Measurements from ENCODE around the gene PIEZO1.

PIEZO1 gene

DNA sequence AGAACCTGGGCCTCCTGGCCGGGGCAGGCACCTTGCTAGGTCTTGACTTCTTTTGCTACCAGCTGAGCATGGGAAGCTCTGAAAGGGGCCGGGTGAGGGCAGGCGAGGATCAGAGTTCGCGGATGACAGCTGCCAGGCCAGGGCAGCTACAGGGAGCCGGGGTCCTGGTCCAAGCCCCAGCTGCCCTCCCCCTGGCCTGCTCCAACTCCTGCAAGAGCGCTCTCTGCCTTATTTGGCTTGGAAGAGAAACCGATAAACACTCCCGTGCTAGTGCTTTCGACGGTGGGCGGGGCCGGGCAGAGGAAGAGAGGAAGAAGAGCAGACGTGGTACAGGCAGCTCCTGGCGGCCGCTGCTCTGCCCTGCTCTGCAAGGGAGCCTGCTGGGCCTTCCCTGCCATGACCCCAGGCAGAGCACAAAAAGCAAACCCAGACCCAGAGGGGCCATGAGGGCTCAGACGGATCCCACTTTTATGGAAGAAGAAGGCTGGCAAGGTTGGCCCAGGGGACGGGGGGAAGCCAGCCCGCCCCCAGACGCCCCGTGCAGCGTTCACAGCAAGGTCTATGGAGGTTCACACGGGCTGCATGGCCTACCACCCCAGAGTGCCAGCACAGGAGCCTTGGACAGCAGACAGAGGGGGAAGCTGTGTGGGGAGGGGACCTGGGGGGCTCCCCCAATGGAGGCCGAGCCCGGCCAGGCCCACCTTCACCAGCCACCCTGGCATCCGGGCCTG lies 25.6 kb downstream of the PIEZO1 start:
- in situ Hi-C loops (cut with MboI; ENCODE audit: low pct_unique_long_range_greater_than_20kb, low sequenced_read_pairs) = no loop called here
- peak; percentile 29 for DNase-seq

DNA sequence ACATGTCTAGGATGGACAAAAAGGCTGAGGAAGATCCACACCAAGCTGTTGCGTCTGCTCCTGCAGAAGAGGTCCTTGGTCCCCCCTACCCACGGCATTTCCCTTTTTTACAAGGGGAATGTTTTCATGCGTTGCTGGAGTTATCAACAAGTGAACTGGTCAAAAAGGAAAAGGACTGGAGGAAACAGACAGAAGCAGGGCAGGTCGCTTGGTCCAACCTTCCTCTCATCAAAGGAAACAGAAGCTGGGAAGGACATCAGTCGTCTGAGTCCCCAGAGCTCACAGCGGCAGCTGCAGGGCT lies 26.1 kb downstream of the PIEZO1 start:
- DNase-seq = no peak
- in situ Hi-C loops (cut with MboI; ENCODE audit: low pct_unique_long_range_greater_than_20kb, low sequenced_read_pairs) = no loop called here

GRCh38 chr16:88758227-88758943 lies 26.6 kb downstream of the PIEZO1 start:
- no peak for DNase-seq
- in situ Hi-C loops (cut with MboI; ENCODE audit: low pct_unique_long_range_greater_than_20kb, low sequenced_read_pairs) = no loop called here

GRCh38 chr16:88755745-88756443 lies 29.1 kb downstream of the PIEZO1 start:
- DNase-seq = no peak
- in situ Hi-C loops (cut with MboI; ENCODE audit: low pct_unique_long_range_greater_than_20kb, low sequenced_read_pairs) = no loop called here

- in situ Hi-C loops (cut with MboI; ENCODE audit: low pct_unique_long_range_greater_than_20kb, low sequenced_read_pairs) = no loop called here
- no peak for DNase-seq
Measured at GRCh38 chr16:88754912-88755744, 29.9 kb downstream of the PIEZO1 start.

GRCh38 chr16:88754109-88754911 lies 30.7 kb downstream of the PIEZO1 start:
- DNase-seq = no peak
- in situ Hi-C loops (cut with MboI; ENCODE audit: low pct_unique_long_range_greater_than_20kb, low sequenced_read_pairs) = no loop called here

- in situ Hi-C loops (cut with MboI; ENCODE audit: low pct_unique_long_range_greater_than_20kb, low sequenced_read_pairs) = no loop called here
- DNase-seq = no peak
Measured at GRCh38 chr16:88753602-88754001, 31.4 kb downstream of the PIEZO1 start.

GRCh38 chr16:88753191-88753590 lies 31.8 kb downstream of the PIEZO1 start:
- no peak for DNase-seq
- in situ Hi-C loops (cut with MboI; ENCODE audit: low pct_unique_long_range_greater_than_20kb, low sequenced_read_pairs) = no loop called here

DNA sequence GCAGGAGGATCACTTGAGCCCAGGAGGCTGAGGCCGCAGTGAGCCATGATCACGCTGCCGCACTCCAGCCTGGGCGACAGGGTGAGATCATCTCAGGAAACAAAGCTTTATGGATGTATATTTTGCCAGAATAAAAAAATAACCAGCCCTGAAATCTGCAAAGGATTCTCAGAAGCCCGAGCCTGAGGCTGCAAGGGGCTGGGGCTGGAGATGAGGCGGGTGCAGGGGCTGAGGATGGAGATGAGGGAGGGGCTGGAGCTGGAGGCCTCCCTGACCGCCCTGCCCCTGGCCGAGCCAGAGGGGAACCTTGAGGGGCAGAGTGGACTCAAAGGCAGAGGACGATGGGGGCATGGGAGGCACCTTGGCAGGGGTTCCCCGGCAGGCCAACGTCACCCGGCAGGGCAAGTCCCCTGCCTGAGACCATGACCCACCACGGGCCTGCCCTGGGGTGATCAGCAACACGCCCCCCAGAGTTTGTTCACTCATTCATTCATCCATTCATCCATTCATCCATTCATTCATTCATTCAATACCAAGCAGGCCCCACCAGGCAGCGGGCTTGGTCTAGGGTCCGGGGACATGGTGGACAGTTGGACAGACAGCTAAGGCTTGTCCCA lies 32.5 kb downstream of the PIEZO1 start:
- DNase-seq = no peak
- in situ Hi-C loops (cut with MboI; ENCODE audit: low pct_unique_long_range_greater_than_20kb, low sequenced_read_pairs) = no loop called here

GRCh38 chr16:88750854-88751253 lies 34.2 kb downstream of the PIEZO1 start:
- no peak for DNase-seq
- in situ Hi-C loops (cut with MboI; ENCODE audit: low pct_unique_long_range_greater_than_20kb, low sequenced_read_pairs) = no loop called here

GRCh38 chr16:88749358-88749757 lies 35.7 kb downstream of the PIEZO1 start:
- in situ Hi-C loops (cut with MboI; ENCODE audit: low pct_unique_long_range_greater_than_20kb, low sequenced_read_pairs) = no loop called here
- no peak for DNase-seq

DNA sequence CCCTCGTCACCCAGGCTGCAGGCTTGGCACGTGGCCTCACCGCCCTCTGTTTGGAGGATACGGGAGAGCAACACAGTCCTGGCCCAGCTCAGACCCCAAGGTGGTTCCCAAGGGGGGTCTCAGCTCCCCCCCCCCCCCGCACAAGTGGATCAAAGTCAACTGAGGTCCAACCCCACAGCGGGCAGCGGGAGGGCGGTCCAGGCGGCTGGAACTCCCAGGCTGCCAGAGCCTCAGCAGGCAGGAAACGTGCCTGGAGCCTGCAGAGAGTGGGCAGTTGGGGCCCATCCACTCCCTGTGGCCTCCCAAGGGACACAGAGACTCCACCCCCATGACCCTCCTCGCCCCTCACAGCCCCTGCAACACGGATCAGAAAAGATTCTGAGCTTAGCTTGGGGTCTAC lies 36.7 kb downstream of the PIEZO1 start:
- no peak for DNase-seq
- in situ Hi-C loops (cut with MboI; ENCODE audit: low pct_unique_long_range_greater_than_20kb, low sequenced_read_pairs) = no loop called here

GRCh38 chr16:88747588-88748301 lies 37.3 kb downstream of the PIEZO1 start:
- in situ Hi-C loops (cut with MboI; ENCODE audit: low pct_unique_long_range_greater_than_20kb, low sequenced_read_pairs) = no loop called here
- peak; percentile 78 for DNase-seq

DNA sequence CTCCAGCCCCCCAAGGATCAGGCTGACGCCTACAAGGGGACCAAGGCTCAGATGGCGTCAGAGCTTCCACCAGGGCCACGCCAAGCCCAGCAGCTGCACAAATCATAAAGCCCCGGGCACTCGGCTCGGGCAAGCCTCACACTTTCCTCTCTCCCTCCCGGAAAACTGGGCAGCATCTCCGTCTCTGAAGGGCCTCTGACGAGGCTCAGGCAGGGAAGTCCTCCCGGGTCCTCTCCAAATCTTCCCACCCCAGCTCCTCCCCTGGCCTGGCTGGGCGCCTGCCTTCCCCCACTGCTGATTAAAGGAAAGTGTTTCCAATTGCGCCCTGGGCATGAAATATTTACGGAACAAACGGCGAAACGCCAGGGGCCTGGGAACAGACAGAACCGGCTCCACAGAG lies 38.5 kb downstream of the PIEZO1 start:
- no peak for DNase-seq
- in situ Hi-C loops (cut with MboI; ENCODE audit: low pct_unique_long_range_greater_than_20kb, low sequenced_read_pairs) = no loop called here

DNA sequence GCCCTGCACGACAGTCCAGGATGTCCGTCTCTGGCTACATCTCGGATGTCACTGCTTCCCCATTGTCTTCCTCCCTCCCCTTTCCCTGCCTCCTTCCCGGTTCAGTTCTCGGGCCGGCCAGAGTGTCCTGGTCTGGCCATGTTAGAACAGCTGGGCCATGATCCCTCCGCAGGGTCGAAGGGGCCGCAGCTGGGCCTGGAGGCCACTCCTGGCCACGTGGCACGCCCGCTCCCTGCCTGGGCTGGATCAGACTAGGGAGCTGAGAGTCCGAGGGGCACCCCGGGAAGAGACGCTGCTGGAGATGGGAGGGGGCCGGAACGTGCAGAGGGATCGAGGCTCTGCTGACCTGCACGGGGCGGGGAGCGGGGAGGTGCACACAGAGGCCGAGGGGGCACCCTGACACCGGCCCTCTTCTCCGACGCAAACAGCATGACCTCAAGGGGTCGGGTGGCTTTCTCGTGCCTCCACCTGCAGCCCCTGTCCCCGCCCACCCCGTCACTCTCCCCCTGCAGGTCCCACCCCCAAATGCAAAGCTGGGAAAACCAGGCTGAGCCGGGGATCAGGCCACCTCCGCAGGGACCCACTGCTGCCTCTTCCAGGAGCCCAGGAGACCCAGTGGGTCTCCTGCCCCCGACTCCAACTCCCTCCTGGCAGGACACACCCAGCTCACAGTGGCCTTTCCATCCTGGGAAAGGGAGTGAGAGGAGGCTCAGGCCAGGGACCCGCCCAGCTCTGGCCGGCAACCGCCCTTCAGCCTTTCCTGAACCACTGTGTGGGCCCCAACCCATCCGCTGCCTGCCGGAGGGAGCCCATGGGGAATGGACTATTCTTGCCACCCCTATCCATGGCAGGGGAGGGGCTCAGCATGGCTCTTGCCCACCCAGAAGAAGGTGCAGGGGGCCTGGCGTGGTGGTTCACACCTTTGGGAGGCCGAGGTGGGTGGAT lies 40.2 kb downstream of the PIEZO1 start:
- in situ Hi-C loops (cut with MboI; ENCODE audit: low pct_unique_long_range_greater_than_20kb, low sequenced_read_pairs) = no loop called here
- no peak for DNase-seq

- in situ Hi-C loops (cut with MboI; ENCODE audit: low pct_unique_long_range_greater_than_20kb, low sequenced_read_pairs) = no loop called here
- DNase-seq = peak; percentile 61
Measured at GRCh38 chr16:88743693-88744576, 41.1 kb downstream of the PIEZO1 start.

All from KBM-7 (cell line).